Esophagus squamous epithelium (tissue), 5 donors: Measurements from ENCODE around the gene CDON. TPM values are rescaled to one million over a fixed set of nuclear protein-coding genes. Genes with fewer than 3 reads are reported as not detected.

Experiments used
- DNase-seq: peaks from one replicate; lab custom pipeline; 2025; lab: John Stamatoyannopoulos, UW
- H3K27ac ChIP-seq, 4 donors: fragments of 200-600 bp; sonication (generic); one replicate each; pipeline ENCODE4 v1.5.1; 2016 to 2019; ENCODE audit warnings: mild to moderate bottlenecking in 1 of 4
- H3K27me3 ChIP-seq, 4 donors: fragments of 200-600 bp; sonication (generic); 1 replicate in 3 of 4; 2 replicates in 1 of 4; pipeline versions ENCODE4 v1.5.1 to v1.6.0; 2017 to 2021; ENCODE audit warnings: antibody characterized with exemption in 1 of 4
- H3K36me3 ChIP-seq, 3 donors: fragments of 200-600 bp; sonication (generic); one replicate each; pipeline ENCODE4 v1.5.1; 2016 to 2019
- H3K4me1 ChIP-seq, 3 donors: fragments of 200-600 bp; sonication (generic); one replicate each; pipeline ENCODE4 v1.5.1; 2017 to 2019
- H3K4me3 ChIP-seq, 4 donors: fragments of 200-600 bp; sonication (generic); 1 replicate in 3 of 4; 2 replicates in 1 of 4; pipeline ENCODE4 v1.5.1; 2016 to 2019; ENCODE audit warnings: mild to moderate bottlenecking in 2 of 4, moderate library complexity in 1 of 4
- H3K9me3 ChIP-seq, 3 donors: fragments of 200-600 bp; sonication (generic); one replicate each; pipeline ENCODE4 v1.5.1; 2016 to 2019
- POLR2A ChIP-seq, 4 donors: fragments of 450-650 bp; IDR thresholded peaks; one replicate each; pipeline ENCODE4 v1.6.1; 2017; ENCODE audit warnings: antibody characterized with exemption in 4 of 4, mild to moderate bottlenecking in 4 of 4, moderate library complexity in 3 of 4
- WGBS, 2 donors: methylation state at CpG; one replicate each; pipeline ENCODE4 v1.1.5; 2018; 5-methylcytosine and 5-hydroxymethylcytosine counted together
- intact Hi-C: fragments of 100-400 bp; cut with DNase I; formaldehyde crosslinking; loops from one replicate; pipeline ENCODE4 v1.15.0; 2022
- total RNA-seq, 4 donors: library from RNA; depleted of rRNA; stranded (reverse); fragments of >200 nt; gene quantifications; one replicate each; pipeline ENCODE4 v1.1.0, GENCODE V29; 2016
- TF ChIP-seq, protein P1 (sequence below), 6 experiments: fragments of 450-650 bp in 4 of 6; fragments of 200-600 bp in 2 of 6; sonication (generic) in 2 of 6; IDR thresholded peaks; one replicate each; pipeline ENCODE4 v1.5.1; 2016 to 2019; ENCODE audit warnings: antibody characterized with exemption in 6 of 6, mild to moderate bottlenecking in 4 of 6, moderate library complexity in 4 of 6
- donor health status: DM: yes; HTN: yes; CAD: no.

The CDON gene
- total RNA-seq, 4 donors from 2014 or later, result 2.5 to 5.5 (median 3.4) TPM

GRCh38 chr11:125941267-125941618 lies 121.4 kb downstream of the CDON start:
- Histone ChIP-seq H3K27ac (no peak overlapping the region), H3K27me3 (peaks cover 0 to under 1% (median 0%) of the 10 kb centered on the region in 4 donors), H3K9me3 (no peaks in the 10 kb centered on the region), H3K4me3 (no peak overlapping the region), H3K36me3 (no peaks in the 10 kb centered on the region), H3K4me1 (peaks cover 0 to 14% (median 0%) of the 10 kb centered on the region in 3 donors)
- no peak for DNase-seq
- intact Hi-C loops, result loop anchor here (10.0 kb wide), 1 partner anchor 114 kb away; no protein-coding TSS in a partner anchor
- 82 to 86% methylated on average over 3 to 4 of the region's 4 CpGs for WGBS, 2 donors
- TF ChIP-seq POLR2A (IDR thresholded peaks at IDR 0.05), result no peak
- TF ChIP-seq, protein P1, sequence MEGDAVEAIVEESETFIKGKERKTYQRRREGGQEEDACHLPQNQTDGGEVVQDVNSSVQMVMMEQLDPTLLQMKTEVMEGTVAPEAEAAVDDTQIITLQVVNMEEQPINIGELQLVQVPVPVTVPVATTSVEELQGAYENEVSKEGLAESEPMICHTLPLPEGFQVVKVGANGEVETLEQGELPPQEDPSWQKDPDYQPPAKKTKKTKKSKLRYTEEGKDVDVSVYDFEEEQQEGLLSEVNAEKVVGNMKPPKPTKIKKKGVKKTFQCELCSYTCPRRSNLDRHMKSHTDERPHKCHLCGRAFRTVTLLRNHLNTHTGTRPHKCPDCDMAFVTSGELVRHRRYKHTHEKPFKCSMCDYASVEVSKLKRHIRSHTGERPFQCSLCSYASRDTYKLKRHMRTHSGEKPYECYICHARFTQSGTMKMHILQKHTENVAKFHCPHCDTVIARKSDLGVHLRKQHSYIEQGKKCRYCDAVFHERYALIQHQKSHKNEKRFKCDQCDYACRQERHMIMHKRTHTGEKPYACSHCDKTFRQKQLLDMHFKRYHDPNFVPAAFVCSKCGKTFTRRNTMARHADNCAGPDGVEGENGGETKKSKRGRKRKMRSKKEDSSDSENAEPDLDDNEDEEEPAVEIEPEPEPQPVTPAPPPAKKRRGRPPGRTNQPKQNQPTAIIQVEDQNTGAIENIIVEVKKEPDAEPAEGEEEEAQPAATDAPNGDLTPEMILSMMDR (IDR thresholded peaks at IDR 0.05), result no peak

GRCh38 chr11:125940145-125940544 lies 122.5 kb downstream of the CDON start:
- Histone ChIP-seq H3K4me3 (no peak overlapping the region), H3K36me3 (no peaks in the 10 kb centered on the region), H3K27ac (no peak overlapping the region), H3K27me3 (no peaks in the 10 kb centered on the region), H3K9me3 (no peaks in the 10 kb centered on the region), H3K4me1 (peaks cover 0 to 21% (median 5%) of the 10 kb centered on the region in 3 donors)
- no peak for DNase-seq
- WGBS, 2 donors, result 91 to 96% methylated on average over 4 of the region's 4 CpGs
- TF ChIP-seq POLR2A (IDR thresholded peaks at IDR 0.05), result no peak
- intact Hi-C loops, result loop anchor here (10.0 kb wide), 1 partner anchor 115 kb away; no protein-coding TSS in a partner anchor

GRCh38 chr11:125939081-125939521 lies 123.6 kb downstream of the CDON start:
- peaks cover 0 to 21% (median 5%) of the 10 kb centered on the region in 3 donors for H3K4me1 ChIP-seq
- intact Hi-C loops, result no loop called here
- H3K27ac ChIP-seq, result no peak overlapping the region
- WGBS, 2 donors, result 7 to 40% methylated on average over 2 to 3 of the region's 4 CpGs
- TF ChIP-seq, protein P1 (IDR thresholded peaks at IDR 0.05), result no peak
- TF ChIP-seq POLR2A (IDR thresholded peaks at IDR 0.05), result no peak
- H3K27me3 ChIP-seq, result no peaks in the 10 kb centered on the region
- no peak overlapping the region for H3K4me3 ChIP-seq
- no peaks in the 10 kb centered on the region for H3K9me3 ChIP-seq
- DNase-seq, result no peak
- H3K36me3 ChIP-seq, result no peaks in the 10 kb centered on the region

DNA sequence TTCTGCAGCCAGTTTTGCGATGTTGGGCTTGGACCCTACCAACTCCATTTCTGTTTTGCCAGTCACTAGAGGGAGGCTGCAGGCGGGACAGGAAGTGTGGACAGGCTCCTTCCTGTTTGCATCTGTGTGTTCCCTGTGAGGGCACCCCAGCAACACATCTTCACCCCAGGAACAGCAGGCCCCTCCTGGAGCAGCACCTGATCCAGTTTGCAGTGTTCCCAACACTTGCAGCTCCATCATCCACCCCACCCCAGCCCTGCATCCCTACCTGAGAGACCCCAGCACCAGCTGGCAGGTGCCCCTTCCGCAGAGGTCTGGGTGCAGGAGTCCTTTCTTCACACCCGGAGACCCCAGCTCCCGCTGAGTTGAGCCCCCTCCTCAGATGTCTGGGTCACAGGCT lies 124.2 kb downstream of the CDON start:
- Histone ChIP-seq H3K9me3 (no peaks in the 10 kb centered on the region), H3K36me3 (no peaks in the 10 kb centered on the region), H3K27ac (no peak overlapping the region), H3K27me3 (no peaks in the 10 kb centered on the region), H3K4me3 (no peak overlapping the region), H3K4me1 (peaks cover 0 to 21% (median 5%) of the 10 kb centered on the region in 3 donors)
- 85 to 94% methylated on average over 3 to 5 of the region's 5 CpGs for WGBS, 2 donors
- DNase-seq, result no peak
- intact Hi-C loops, result no loop called here
- TF ChIP-seq, protein P1 (IDR thresholded peaks at IDR 0.05), result no peak
- TF ChIP-seq POLR2A (IDR thresholded peaks at IDR 0.05), result no peak

DNA sequence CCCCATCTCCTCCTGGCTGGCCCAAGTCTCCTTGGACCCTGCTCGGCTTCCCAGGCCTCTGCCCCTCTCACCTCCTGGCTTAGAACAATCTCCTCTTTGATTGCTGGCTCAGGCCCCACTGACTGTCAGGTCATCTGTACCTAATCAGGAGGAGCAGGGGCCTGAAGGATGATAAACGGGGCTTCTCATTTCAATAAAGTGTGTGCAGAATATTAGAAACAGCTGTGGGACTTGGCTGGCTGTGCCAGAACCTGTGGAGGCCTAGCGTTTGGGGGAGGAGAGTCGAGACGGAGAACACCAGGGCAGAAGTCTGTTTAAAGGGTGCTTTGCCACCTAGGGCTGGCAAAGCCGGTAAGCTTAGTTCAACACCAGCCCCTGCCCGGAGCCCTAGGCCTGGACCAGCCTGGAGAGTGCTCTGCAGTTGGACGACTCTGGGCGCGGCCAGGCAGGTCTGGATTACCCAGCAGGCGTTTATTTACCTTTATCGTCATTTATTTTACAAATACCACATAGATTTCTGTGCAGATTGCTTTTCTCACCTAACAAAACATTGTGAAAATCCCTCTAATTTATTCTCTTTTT lies 127.0 kb downstream of the CDON start:
- Histone ChIP-seq H3K27ac (no peak overlapping the region), H3K27me3 (no peaks in the 10 kb centered on the region), H3K9me3 (no peaks in the 10 kb centered on the region), H3K4me1 (peaks cover 0 to 15% (median 5%) of the 10 kb centered on the region in 3 donors), H3K4me3 (no peak overlapping the region), H3K36me3 (no peaks in the 10 kb centered on the region)
- no peak for TF ChIP-seq POLR2A (IDR thresholded peaks at IDR 0.05)
- TF ChIP-seq, protein P1 (IDR thresholded peaks at IDR 0.05), result no peak
- 37 to 55% methylated on average over 11 to 12 of the region's 12 CpGs for WGBS, 2 donors
- no peak for DNase-seq
- intact Hi-C loops, result no loop called here
